K562 (cell line): ENCODE data around the gene EEF1A1. TPM values are rescaled to one million over a fixed set of nuclear protein-coding genes. Genes with fewer than 3 reads are reported as not detected.

Experiments
- BCL6 ChIP-seq: fragments of 250-450 bp; sonication (Bioruptor Pico); IDR thresholded peaks from 2 replicates; pipeline ENCODE4 v1.4.0; 2020
- CBX8 ChIP-seq: fragments of 200-600 bp; sonication (generic); IDR thresholded peaks from 2 replicates; pipeline ENCODE4 v1.6.1; 2012; ENCODE audit warnings: borderline replicate concordance, mixed run types, low read depth, mild to moderate bottlenecking, moderate library complexity, mixed read lengths, low read length, control low read depth, inconsistent platforms; ENCODE audit not compliant: poor library complexity, severe bottlenecking; ENCODE audit errors: extremely low read depth
- FOS ChIP-seq: IDR thresholded peaks from 3 replicates; pipeline ENCODE4 v1.6.1; 2011; ENCODE audit not compliant: insufficient read length; ENCODE audit errors: extremely low read depth
- IRF1 ChIP-seq: sonication (generic); formaldehyde crosslinking; IDR thresholded peaks from 2 replicates; pipeline ENCODE4 v1.8.0; 2022; ENCODE audit warnings: missing genetic modification reagents, mild to moderate bottlenecking, borderline replicate concordance
- KDM2B ChIP-seq: fragments of 250-450 bp; sonication (Bioruptor Pico); IDR thresholded peaks from 2 replicates; pipeline ENCODE4 v1.8.0; 2021; ENCODE audit warnings: mild to moderate bottlenecking, moderate library complexity
- MXD1 ChIP-seq: fragments of 250-450 bp; sonication (Bioruptor Pico); IDR thresholded peaks from 2 replicates; pipeline ENCODE4 v1.8.0; 2021; ENCODE audit warnings: borderline replicate concordance, mild to moderate bottlenecking, moderate library complexity; ENCODE audit not compliant: poor library complexity, severe bottlenecking
- NFIX ChIP-seq: fragments of 250-450 bp; sonication (Bioruptor Pico); IDR thresholded peaks from 2 replicates; pipeline ENCODE4 v1.4.0; 2020; ENCODE audit warnings: low read depth, mild to moderate bottlenecking, moderate library complexity
- NKRF ChIP-seq: fragments of 450-650 bp; IDR thresholded peaks from 2 replicates; pipeline ENCODE4 v1.6.1; 2016; ENCODE audit warnings: borderline replicate concordance
- XRCC5 ChIP-seq: fragments of 200-400 bp; formaldehyde crosslinking; IDR thresholded peaks from 2 replicates; pipeline ENCODE4 v1.6.1; 2017; ENCODE audit warnings: low read depth, mild to moderate bottlenecking, low read length
- ZBTB7A ChIP-seq: IDR thresholded peaks from 2 replicates; pipeline ENCODE4 v1.6.1; 2011; ENCODE audit warnings: low read depth, mild to moderate bottlenecking, low read length, moderate library complexity, borderline replicate concordance; ENCODE audit not compliant: control insufficient read depth
- ZKSCAN8 ChIP-seq: fragments of 200-800 bp; sonication (Bioruptor generic); IDR thresholded peaks from 2 replicates; pipeline ENCODE4 v1.6.1; 2016; ENCODE audit warnings: missing genetic modification characterization, missing compliant biosample characterization
- ZNF121 ChIP-seq: sonication (generic); formaldehyde crosslinking; conservative IDR thresholded peaks from 2 replicates; pipeline ENCODE4 v1.8.0; 2022; ENCODE audit warnings: missing genetic modification reagents
- ZNF696 ChIP-seq: fragments of 250-450 bp; sonication (Bioruptor Pico); conservative IDR thresholded peaks from 2 replicates; pipeline ENCODE4 v1.4.0; 2020; ENCODE audit warnings: mild to moderate bottlenecking, moderate library complexity
- polyA plus RNA-seq, 8 experiments: library from polyadenylated mRNA; depleted of rRNA in 4 of 8; stranded (reverse) in 5 of 8; unstranded in 3 of 8; fragments of >200 nt; fragmentation: Nextera tagmentation in 2 of 8; fragmentation: Illumina TruSeq in 1 of 8; extraction: Ambion mirVana in 2 of 8; extraction: Trizol in 1 of 8; gene quantifications; 2 replicates each; pipeline versions ENCODE4 v1.2.1 to v1.2.3, GENCODE V29; 2011 to 2014; ENCODE audit warnings: inconsistent platforms in 1 of 8, missing spikeins in 1 of 8
- total RNA-seq, 7 experiments: library from RNA; depleted of rRNA in 6 of 7; stranded (reverse); fragments of >200 nt in 6 of 7; fragmentation: Illumina TruSeq in 2 of 7; extraction: Trizol in 2 of 7; gene quantifications; 2 replicates each; pipeline versions ENCODE4 v1.2.1 to v1.2.3, GENCODE V29; 2011 to 2021; ENCODE audit warnings: low replicate concordance in 1 of 7
- TF ChIP-seq, protein P1 (sequence below): fragments of 250-450 bp; sonication (Bioruptor Pico); IDR thresholded peaks from 2 replicates; pipeline ENCODE4 v1.4.0; 2020; ENCODE audit warnings: mild to moderate bottlenecking, moderate library complexity
- TF ChIP-seq, protein P2 (sequence below): fragments of 250-450 bp; sonication (Bioruptor Pico); IDR thresholded peaks from 2 replicates; pipeline ENCODE4 v1.8.0; 2022; ENCODE audit warnings: inconsistent platforms

EEF1A1 gene
- total and polyA plus RNA-seq, 9 of the 15 experiments (the other 6 are each of a cell fraction or from before 2014, with no cell fraction given), result 6,453 to 17,323 (median 11,082) TPM

GRCh38 chr6:73520688-73521350 is at the start of gene EEF1A1 (continued):
- peak; percentile 82; the same call in 1 of the 2 replicates for TF ChIP-seq NKRF
- TF ChIP-seq MXD1, result peak; percentile 52
- TF ChIP-seq XRCC5, result peak; percentile 95
- TF ChIP-seq BCL6 (CRISPR knock-in tag), result peak; percentile 63; the same call in 1 of the 2 replicates
- TF ChIP-seq IRF1, result peak; percentile 84; the same call in 1 of the 2 replicates
- peak; percentile 18; the same call in 1 of the 2 replicates for TF ChIP-seq KDM2B
- TF ChIP-seq, protein P1, sequence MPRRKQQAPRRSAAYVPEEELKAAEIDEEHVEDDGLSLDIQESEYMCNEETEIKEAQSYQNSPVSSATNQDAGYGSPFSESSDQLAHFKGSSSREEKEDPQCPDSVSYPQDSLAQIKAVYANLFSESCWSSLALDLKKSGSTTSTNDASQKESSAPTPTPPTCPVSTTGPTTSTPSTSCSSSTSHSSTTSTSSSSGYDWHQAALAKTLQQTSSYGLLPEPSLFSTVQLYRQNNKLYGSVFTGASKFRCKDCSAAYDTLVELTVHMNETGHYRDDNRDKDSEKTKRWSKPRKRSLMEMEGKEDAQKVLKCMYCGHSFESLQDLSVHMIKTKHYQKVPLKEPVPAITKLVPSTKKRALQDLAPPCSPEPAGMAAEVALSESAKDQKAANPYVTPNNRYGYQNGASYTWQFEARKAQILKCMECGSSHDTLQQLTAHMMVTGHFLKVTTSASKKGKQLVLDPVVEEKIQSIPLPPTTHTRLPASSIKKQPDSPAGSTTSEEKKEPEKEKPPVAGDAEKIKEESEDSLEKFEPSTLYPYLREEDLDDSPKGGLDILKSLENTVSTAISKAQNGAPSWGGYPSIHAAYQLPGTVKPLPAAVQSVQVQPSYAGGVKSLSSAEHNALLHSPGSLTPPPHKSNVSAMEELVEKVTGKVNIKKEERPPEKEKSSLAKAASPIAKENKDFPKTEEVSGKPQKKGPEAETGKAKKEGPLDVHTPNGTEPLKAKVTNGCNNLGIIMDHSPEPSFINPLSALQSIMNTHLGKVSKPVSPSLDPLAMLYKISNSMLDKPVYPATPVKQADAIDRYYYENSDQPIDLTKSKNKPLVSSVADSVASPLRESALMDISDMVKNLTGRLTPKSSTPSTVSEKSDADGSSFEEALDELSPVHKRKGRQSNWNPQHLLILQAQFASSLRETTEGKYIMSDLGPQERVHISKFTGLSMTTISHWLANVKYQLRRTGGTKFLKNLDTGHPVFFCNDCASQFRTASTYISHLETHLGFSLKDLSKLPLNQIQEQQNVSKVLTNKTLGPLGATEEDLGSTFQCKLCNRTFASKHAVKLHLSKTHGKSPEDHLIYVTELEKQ, result peak; percentile 39; the same call in 1 of the 2 replicates
- TF ChIP-seq ZNF696 (CRISPR knock-in tag), result no peak
- TF ChIP-seq FOS, result no peak
- TF ChIP-seq NFIX (CRISPR knock-in tag), result no peak
- TF ChIP-seq CBX8, result no peak
- TF ChIP-seq, protein P2, sequence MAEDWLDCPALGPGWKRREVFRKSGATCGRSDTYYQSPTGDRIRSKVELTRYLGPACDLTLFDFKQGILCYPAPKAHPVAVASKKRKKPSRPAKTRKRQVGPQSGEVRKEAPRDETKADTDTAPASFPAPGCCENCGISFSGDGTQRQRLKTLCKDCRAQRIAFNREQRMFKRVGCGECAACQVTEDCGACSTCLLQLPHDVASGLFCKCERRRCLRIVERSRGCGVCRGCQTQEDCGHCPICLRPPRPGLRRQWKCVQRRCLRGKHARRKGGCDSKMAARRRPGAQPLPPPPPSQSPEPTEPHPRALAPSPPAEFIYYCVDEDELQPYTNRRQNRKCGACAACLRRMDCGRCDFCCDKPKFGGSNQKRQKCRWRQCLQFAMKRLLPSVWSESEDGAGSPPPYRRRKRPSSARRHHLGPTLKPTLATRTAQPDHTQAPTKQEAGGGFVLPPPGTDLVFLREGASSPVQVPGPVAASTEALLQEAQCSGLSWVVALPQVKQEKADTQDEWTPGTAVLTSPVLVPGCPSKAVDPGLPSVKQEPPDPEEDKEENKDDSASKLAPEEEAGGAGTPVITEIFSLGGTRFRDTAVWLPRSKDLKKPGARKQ (CRISPR knock-in tag), result no peak
- TF ChIP-seq ZBTB7A, result no peak; the same call in 1 of the 2 replicates
- TF ChIP-seq ZKSCAN8 (CRISPR knock-in tag), result peak; percentile 57; the same call in 1 of the 2 replicates
- TF ChIP-seq ZNF121 (CRISPR knock-in tag), result no peak
